CD8-positive, alpha-beta memory T cell (primary cell): ENCODE measurements around the gene ZNF467. TPM values are rescaled to one million over a fixed set of nuclear protein-coding genes. Genes with fewer than 3 reads are reported as not detected.

ENCODE experiments used
- CTCF ChIA-PET: fragments of 350-600 bp; sonication (Branson Sonifier 250); formaldehyde crosslinking; loops from one replicate; lab custom pipeline; 2021; ENCODE audit warnings: antibody characterized with exemption; lab: Charles Lee
- POLR2A ChIA-PET: fragments of 350-600 bp; sonication (Branson Sonifier 250); formaldehyde crosslinking; loops from one replicate; lab custom pipeline; 2021; ENCODE audit warnings: antibody characterized with exemption; lab: Charles Lee
- DNase-seq, 5 donors: peaks; one replicate each; pipeline versions ENCODE4 v3.0.0 to v3.0.0-alpha.2; 2020 to 2022; ENCODE audit warnings: mixed read lengths in 1 of 5
- H3K27ac ChIP-seq: one replicate; pipeline ENCODE4 v1.7.0; 2013; ENCODE audit warnings: low read depth, mild to moderate bottlenecking, low read length, moderate library complexity
- H3K27me3 ChIP-seq: 2 replicates; pipeline ENCODE4 v1.7.0; 2013; ENCODE audit warnings: low read length, mild to moderate bottlenecking; ENCODE audit not compliant: insufficient read depth, poor library complexity, severe bottlenecking
- H3K36me3 ChIP-seq: 2 replicates; pipeline ENCODE4 v1.7.0; 2013; ENCODE audit warnings: mild to moderate bottlenecking, low read length, moderate library complexity; ENCODE audit not compliant: insufficient read depth
- H3K4me1 ChIP-seq: 2 replicates; pipeline ENCODE4 v1.7.0; 2013; ENCODE audit warnings: mild to moderate bottlenecking, low read length, moderate library complexity; ENCODE audit not compliant: insufficient read depth
- H3K4me3 ChIP-seq: 2 replicates; pipeline ENCODE4 v1.7.0; 2013; ENCODE audit warnings: mild to moderate bottlenecking, low read length
- H3K9me3 ChIP-seq: 2 replicates; pipeline ENCODE4 v1.7.0; 2013; ENCODE audit warnings: mild to moderate bottlenecking, low read length
- H3K27ac Mint-ChIP-seq, 8 donors: one replicate each; pipeline ENCODE4 v1.8.0; 2020 to 2021; ENCODE audit warnings: mixed read lengths in 8 of 8, mild to moderate bottlenecking in 6 of 8, inconsistent platforms in 3 of 8, moderate library complexity in 3 of 8
- H3K27me3 Mint-ChIP-seq, 2 donors: one replicate each; pipeline ENCODE4 v1.8.0; 2020 to 2021; ENCODE audit warnings: mixed read lengths in 2 of 2, mild to moderate bottlenecking in 1 of 2, moderate library complexity in 1 of 2
- H3K36me3 Mint-ChIP-seq, 3 donors: one replicate each; pipeline ENCODE4 v1.8.0; 2020 to 2021; ENCODE audit warnings: mixed read lengths in 3 of 3, inconsistent platforms in 1 of 3, mild to moderate bottlenecking in 1 of 3
- H3K4me1 Mint-ChIP-seq, 3 donors: one replicate each; pipeline ENCODE4 v1.8.0; 2020 to 2021; ENCODE audit warnings: mixed read lengths in 3 of 3, inconsistent platforms in 1 of 3, mild to moderate bottlenecking in 1 of 3
- H3K4me3 Mint-ChIP-seq, 7 donors: one replicate each; pipeline ENCODE4 v1.8.0; 2020 to 2021; ENCODE audit warnings: mixed read lengths in 7 of 7, mild to moderate bottlenecking in 6 of 7, moderate library complexity in 4 of 7, inconsistent platforms in 2 of 7
- H3K9me3 Mint-ChIP-seq, 5 donors: one replicate each; pipeline ENCODE4 v1.8.0; 2020 to 2022; ENCODE audit warnings: mixed read lengths in 5 of 5, mild to moderate bottlenecking in 3 of 5, moderate library complexity in 2 of 5, inconsistent platforms in 1 of 5
- polyA plus RNA-seq: library from polyadenylated mRNA; unstranded; fragments of 300-500 nt; fragmentation: Illumina TruSeq; gene quantifications from one replicate; pipeline ENCODE4 v1.2.3, GENCODE V29; 2021
- total RNA-seq, 2 experiments: library from RNA; stranded (reverse); gene quantifications; one replicate each; pipeline ENCODE4 v1.2.3, GENCODE V29; 2021

The ZNF467 gene
- total and polyA plus RNA-seq, 3 experiments from 2014 or later, result 0.24 to 1.3 TPM; not detected in 1

- H3K27me3 Mint-ChIP-seq, result no peaks in the 10 kb centered on the region
- no peaks in the 10 kb centered on the region for H3K36me3 Mint-ChIP-seq
- no peaks in the 10 kb centered on the region for H3K9me3 ChIP-seq
- no peak for DNase-seq
- H3K36me3 ChIP-seq, result no peaks in the 10 kb centered on the region
- H3K4me1 ChIP-seq, result no peaks in the 10 kb centered on the region
- H3K4me3 ChIP-seq, result no peak overlapping the region
- ChIA-PET POLR2A (no interaction called here), CTCF (interaction anchor here (0.8 kb wide), 1 partner anchor 14 kb away, joined by 3 read pairs; no protein-coding TSS in a partner anchor)
- no peak overlapping the region for H3K4me3 Mint-ChIP-seq
- no peaks in the 10 kb centered on the region for H3K27me3 ChIP-seq
- H3K9me3 Mint-ChIP-seq, result no peaks in the 10 kb centered on the region
- H3K4me1 Mint-ChIP-seq, result no peaks in the 10 kb centered on the region
- H3K27ac Mint-ChIP-seq, result no peak overlapping the region
- no peak overlapping the region for H3K27ac ChIP-seq
These were observed 40.1 kb upstream of the ZNF467 start for GRCh38 chr7:149813254-149814035.

DNA sequence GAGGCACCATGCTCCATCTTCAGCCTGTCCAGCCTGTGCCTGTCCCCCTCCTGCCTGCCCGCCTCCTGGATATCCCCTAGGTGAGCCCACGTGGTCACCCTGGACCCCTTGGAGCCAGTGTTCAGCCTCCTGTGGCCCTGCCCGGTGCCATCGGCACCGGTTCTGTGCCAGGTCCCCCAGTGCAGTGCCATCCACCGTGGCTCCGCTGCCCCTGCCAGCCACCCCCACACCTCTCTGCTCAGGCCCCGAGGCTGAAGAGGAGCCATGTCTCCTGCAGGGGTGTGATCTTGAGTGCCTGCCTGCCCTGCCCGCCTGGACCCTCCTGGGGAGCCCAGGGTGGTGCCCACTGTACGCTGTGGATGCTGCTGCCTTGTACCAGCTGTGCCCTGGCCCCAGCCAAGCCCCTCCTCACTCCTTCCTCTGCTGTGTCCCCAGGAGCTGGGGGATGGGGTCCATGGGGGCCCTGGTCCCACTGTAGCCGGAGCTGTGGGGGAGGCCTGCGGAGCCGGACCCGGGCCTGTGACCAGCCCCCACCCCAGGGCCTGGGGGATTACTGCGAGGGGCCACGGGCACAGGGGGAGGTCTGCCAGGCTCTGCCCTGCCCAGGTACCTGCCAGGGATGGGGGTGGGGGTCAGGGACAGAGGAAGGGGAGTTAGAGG is 38.6 kb upstream of the ZNF467 start:
- Histone ChIP-seq H3K36me3 (no peaks in the 10 kb centered on the region), H3K27me3 (no peaks in the 10 kb centered on the region), H3K4me1 (no peaks in the 10 kb centered on the region), H3K9me3 (no peaks in the 10 kb centered on the region), H3K27ac (no peak overlapping the region), H3K4me3 (no peak overlapping the region)
- ChIA-PET CTCF (no interaction called here), POLR2A (no interaction called here)
- Mint-ChIP-seq H3K27me3 (peaks cover under 1 to 3% of the 10 kb centered on the region in 2 donors), H3K4me1 (no peaks in the 10 kb centered on the region), H3K4me3 (no peak overlapping the region), H3K9me3 (no peaks in the 10 kb centered on the region), H3K27ac (no peak overlapping the region), H3K36me3 (no peaks in the 10 kb centered on the region)
- no peak for DNase-seq

GRCh38 chr7:149811221-149811620 is 37.8 kb upstream of the ZNF467 start:
- H3K27me3 Mint-ChIP-seq, result peaks cover 3% of the 10 kb centered on the region in 2 donors
- H3K36me3 Mint-ChIP-seq, result no peaks in the 10 kb centered on the region
- Histone ChIP-seq H3K9me3 (no peaks in the 10 kb centered on the region), H3K27me3 (no peaks in the 10 kb centered on the region), H3K4me1 (no peaks in the 10 kb centered on the region), H3K27ac (no peak overlapping the region), H3K36me3 (no peaks in the 10 kb centered on the region), H3K4me3 (no peak overlapping the region)
- H3K4me1 Mint-ChIP-seq, result no peaks in the 10 kb centered on the region
- no peak overlapping the region for H3K27ac Mint-ChIP-seq
- no peak overlapping the region for H3K4me3 Mint-ChIP-seq
- CTCF ChIA-PET, result no interaction called here
- POLR2A ChIA-PET, result no interaction called here
- no peaks in the 10 kb centered on the region for H3K9me3 Mint-ChIP-seq
- no peak for DNase-seq

GRCh38 chr7:149809215-149809614 is 35.8 kb upstream of the ZNF467 start:
- Histone ChIP-seq H3K36me3 (no peaks in the 10 kb centered on the region), H3K27ac (no peak overlapping the region), H3K27me3 (no peaks in the 10 kb centered on the region), H3K9me3 (no peaks in the 10 kb centered on the region), H3K4me3 (no peak overlapping the region), H3K4me1 (no peaks in the 10 kb centered on the region)
- H3K27ac Mint-ChIP-seq, result no peak overlapping the region
- ChIA-PET POLR2A (no interaction called here), CTCF (interaction anchor here (1.1 to 1.4 kb wide), 2 partner anchors 9 to 146 kb away, joined by 3 read pairs; no protein-coding TSS in a partner anchor)
- H3K9me3 Mint-ChIP-seq, result no peaks in the 10 kb centered on the region
- no peaks in the 10 kb centered on the region for H3K36me3 Mint-ChIP-seq
- no peaks in the 10 kb centered on the region for H3K4me1 Mint-ChIP-seq
- H3K27me3 Mint-ChIP-seq, result peaks cover 3 to 8% of the 10 kb centered on the region in 2 donors
- DNase-seq, result no peak
- H3K4me3 Mint-ChIP-seq, result no peak overlapping the region

DNA sequence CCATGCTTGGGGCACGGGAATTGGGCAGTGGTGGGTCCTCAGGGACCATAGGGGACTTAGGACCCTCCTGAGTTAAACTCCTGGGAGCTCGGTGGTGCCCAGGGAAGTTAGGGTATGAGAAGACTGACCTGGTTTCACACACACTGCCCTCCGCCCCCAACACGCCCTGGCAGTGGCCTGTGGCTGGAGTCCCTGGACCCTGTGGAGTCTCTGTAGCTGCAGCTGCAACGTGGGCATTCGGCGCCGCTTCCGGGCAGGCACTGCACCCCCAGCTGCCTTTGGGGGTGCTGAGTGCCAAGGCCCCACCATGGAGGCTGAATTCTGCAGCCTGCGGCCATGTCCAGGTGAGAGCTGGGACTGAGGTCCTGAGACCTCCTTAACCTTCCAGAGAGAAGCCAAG is 34.9 kb upstream of the ZNF467 start:
- Mint-ChIP-seq H3K36me3 (no peaks in the 10 kb centered on the region), H3K27me3 (peaks cover 3 to 8% of the 10 kb centered on the region in 2 donors), H3K9me3 (no peaks in the 10 kb centered on the region), H3K27ac (no peak overlapping the region), H3K4me3 (no peak overlapping the region), H3K4me1 (no peaks in the 10 kb centered on the region)
- no peak overlapping the region for H3K27ac ChIP-seq
- CTCF ChIA-PET, result interaction anchor here (1.0 kb wide), 1 partner anchor 8 kb away, joined by 3 read pairs; no protein-coding TSS in a partner anchor
- H3K36me3 ChIP-seq, result no peaks in the 10 kb centered on the region
- no peaks in the 10 kb centered on the region for H3K9me3 ChIP-seq
- DNase-seq, result no peak
- POLR2A ChIA-PET, result no interaction called here
- H3K27me3 ChIP-seq, result no peaks in the 10 kb centered on the region
- H3K4me3 ChIP-seq, result no peak overlapping the region
- no peaks in the 10 kb centered on the region for H3K4me1 ChIP-seq

DNA sequence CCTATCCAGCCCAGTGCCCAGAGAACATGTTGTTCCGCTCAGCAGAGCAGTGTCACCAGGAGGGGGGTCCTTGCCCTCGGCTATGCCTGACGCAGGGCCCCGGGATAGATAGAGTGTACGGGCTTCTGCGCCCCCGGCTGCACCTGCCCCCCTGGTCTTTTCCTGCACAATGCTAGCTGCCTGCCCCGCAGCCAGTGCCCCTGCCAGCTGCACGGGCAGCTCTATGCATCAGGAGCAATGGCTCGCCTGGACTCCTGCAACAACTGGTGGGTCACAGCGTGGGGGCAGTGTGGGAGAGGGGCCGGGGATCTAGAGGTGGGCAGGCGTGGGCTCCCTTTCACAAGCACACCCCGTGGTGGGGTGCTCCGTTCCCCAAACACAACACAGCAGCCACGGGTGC is 33.3 kb upstream of the ZNF467 start:
- H3K27me3 Mint-ChIP-seq, result peaks cover 3 to 8% of the 10 kb centered on the region in 2 donors
- no peaks in the 10 kb centered on the region for H3K36me3 ChIP-seq
- H3K36me3 Mint-ChIP-seq, result no peaks in the 10 kb centered on the region
- no peak overlapping the region for H3K4me3 Mint-ChIP-seq
- H3K27me3 ChIP-seq, result no peaks in the 10 kb centered on the region
- no peak overlapping the region for H3K27ac Mint-ChIP-seq
- H3K4me1 Mint-ChIP-seq, result no peaks in the 10 kb centered on the region
- H3K27ac ChIP-seq, result no peak overlapping the region
- H3K4me3 ChIP-seq, result no peak overlapping the region
- ChIA-PET POLR2A (no interaction called here), CTCF (interaction anchor here (1.4 to 1.5 kb wide), 2 partner anchors 10 to 40 kb away, joined by 3 to 4 read pairs; no protein-coding TSS in a partner anchor)
- no peaks in the 10 kb centered on the region for H3K9me3 ChIP-seq
- H3K4me1 ChIP-seq, result no peaks in the 10 kb centered on the region
- no peaks in the 10 kb centered on the region for H3K9me3 Mint-ChIP-seq
- no peak for DNase-seq

GRCh38 chr7:149804106-149804505 is 30.7 kb upstream of the ZNF467 start:
- POLR2A ChIA-PET, result no interaction called here
- Histone ChIP-seq H3K27me3 (no peaks in the 10 kb centered on the region), H3K4me1 (no peaks in the 10 kb centered on the region), H3K4me3 (no peak overlapping the region), H3K36me3 (no peaks in the 10 kb centered on the region), H3K27ac (no peak overlapping the region), H3K9me3 (no peaks in the 10 kb centered on the region)
- Mint-ChIP-seq H3K27ac (no peak overlapping the region), H3K27me3 (peaks cover 3 to 8% of the 10 kb centered on the region in 2 donors), H3K4me3 (no peak overlapping the region), H3K4me1 (no peaks in the 10 kb centered on the region), H3K36me3 (no peaks in the 10 kb centered on the region), H3K9me3 (no peaks in the 10 kb centered on the region)
- CTCF ChIA-PET, result no interaction called here
- no peak for DNase-seq

DNA sequence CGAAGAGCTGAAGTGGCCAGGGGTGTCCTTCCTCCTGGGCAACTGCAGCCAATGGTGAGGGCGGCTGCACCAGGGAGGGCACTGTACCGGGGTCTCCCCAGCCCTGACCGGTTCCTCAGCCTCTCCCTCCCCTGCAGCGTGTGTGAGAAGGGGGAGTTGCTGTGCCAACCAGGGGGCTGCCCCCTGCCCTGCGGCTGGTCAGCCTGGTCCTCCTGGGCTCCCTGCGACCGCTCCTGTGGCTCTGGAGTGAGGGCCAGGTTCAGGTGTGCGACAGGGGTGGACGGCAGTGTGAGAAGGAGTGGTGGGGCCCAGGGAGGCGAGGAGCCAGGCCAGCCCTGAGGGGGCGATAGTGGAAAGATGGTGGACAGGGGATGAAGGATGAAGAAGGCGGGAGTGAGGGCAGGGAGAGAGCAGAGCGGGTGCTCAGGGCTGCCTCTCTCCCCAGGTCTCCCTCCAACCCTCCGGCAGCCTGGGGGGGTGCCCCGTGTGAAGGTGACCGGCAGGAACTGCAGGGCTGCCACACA is 30.2 kb upstream of the ZNF467 start:
- no peaks in the 10 kb centered on the region for H3K36me3 ChIP-seq
- no peaks in the 10 kb centered on the region for H3K9me3 ChIP-seq
- peaks cover 3 to 8% of the 10 kb centered on the region in 2 donors for H3K27me3 Mint-ChIP-seq
- H3K27ac Mint-ChIP-seq, result no peak overlapping the region
- H3K9me3 Mint-ChIP-seq, result no peaks in the 10 kb centered on the region
- ChIA-PET CTCF (no interaction called here), POLR2A (no interaction called here)
- H3K4me3 Mint-ChIP-seq, result no peak overlapping the region
- H3K36me3 Mint-ChIP-seq, result no peaks in the 10 kb centered on the region
- H3K4me3 ChIP-seq, result no peak overlapping the region
- no peaks in the 10 kb centered on the region for H3K4me1 ChIP-seq
- no peaks in the 10 kb centered on the region for H3K4me1 Mint-ChIP-seq
- no peak overlapping the region for H3K27ac ChIP-seq
- no peak for DNase-seq
- no peaks in the 10 kb centered on the region for H3K27me3 ChIP-seq
